NCI-H2081 treated with DMSO at 0.1 percent for 48 hours (cell line): Measurements from ENCODE around the gene MRC2.
"Not testable (repeated sequence)": the region's sequence is repeated elsewhere in the genome, so short reads cannot be mapped to it uniquely, and the experiment has no call there.

Experiments used
- DNase-seq: peaks from one replicate; lab custom pipeline; 2025; lab: John Stamatoyannopoulos, UW

MRC2 gene, protein sequence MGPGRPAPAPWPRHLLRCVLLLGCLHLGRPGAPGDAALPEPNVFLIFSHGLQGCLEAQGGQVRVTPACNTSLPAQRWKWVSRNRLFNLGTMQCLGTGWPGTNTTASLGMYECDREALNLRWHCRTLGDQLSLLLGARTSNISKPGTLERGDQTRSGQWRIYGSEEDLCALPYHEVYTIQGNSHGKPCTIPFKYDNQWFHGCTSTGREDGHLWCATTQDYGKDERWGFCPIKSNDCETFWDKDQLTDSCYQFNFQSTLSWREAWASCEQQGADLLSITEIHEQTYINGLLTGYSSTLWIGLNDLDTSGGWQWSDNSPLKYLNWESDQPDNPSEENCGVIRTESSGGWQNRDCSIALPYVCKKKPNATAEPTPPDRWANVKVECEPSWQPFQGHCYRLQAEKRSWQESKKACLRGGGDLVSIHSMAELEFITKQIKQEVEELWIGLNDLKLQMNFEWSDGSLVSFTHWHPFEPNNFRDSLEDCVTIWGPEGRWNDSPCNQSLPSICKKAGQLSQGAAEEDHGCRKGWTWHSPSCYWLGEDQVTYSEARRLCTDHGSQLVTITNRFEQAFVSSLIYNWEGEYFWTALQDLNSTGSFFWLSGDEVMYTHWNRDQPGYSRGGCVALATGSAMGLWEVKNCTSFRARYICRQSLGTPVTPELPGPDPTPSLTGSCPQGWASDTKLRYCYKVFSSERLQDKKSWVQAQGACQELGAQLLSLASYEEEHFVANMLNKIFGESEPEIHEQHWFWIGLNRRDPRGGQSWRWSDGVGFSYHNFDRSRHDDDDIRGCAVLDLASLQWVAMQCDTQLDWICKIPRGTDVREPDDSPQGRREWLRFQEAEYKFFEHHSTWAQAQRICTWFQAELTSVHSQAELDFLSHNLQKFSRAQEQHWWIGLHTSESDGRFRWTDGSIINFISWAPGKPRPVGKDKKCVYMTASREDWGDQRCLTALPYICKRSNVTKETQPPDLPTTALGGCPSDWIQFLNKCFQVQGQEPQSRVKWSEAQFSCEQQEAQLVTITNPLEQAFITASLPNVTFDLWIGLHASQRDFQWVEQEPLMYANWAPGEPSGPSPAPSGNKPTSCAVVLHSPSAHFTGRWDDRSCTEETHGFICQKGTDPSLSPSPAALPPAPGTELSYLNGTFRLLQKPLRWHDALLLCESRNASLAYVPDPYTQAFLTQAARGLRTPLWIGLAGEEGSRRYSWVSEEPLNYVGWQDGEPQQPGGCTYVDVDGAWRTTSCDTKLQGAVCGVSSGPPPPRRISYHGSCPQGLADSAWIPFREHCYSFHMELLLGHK (N-terminal part only)

DNA sequence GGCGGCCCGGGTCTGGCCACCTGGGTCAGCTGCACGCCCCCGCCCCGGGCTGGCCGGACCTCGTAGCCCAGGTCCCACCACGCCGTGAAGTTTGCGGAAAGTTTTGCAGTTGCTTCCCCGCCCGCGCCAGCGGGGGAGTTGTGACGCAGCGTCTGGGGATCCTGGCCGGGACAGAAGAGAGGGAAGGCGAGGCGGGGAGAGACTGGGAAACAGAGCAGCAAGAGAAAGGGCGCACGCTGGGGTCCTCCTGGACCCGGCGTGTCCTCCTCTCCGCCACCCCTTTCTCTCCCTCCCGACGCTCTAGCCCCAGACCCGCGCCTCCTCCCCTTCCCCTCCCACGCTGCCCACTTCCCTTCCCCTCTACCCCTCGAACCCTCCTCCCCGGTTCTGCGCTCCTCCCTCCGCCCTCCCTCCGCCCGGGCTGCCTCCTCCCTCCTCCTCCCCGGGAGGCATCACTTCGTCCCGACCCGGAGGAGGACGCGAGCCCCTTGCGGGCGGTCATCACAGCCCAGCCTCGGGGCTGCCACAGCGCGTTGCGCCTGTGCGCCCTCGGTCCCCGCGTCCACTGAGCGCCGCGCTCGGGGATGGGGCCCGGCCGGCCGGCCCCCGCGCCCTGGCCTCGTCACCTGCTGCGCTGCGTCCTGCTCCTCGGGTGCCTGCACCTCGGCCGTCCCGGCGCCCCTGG lies at the start of gene MRC2:
Gene MRC2, plus strand, starts transcription at position 452 of the 685 bp plus-strand sequence. Its CDS starts 133 bp downstream, at position 585.
- DNase-seq, result no peak

DNA sequence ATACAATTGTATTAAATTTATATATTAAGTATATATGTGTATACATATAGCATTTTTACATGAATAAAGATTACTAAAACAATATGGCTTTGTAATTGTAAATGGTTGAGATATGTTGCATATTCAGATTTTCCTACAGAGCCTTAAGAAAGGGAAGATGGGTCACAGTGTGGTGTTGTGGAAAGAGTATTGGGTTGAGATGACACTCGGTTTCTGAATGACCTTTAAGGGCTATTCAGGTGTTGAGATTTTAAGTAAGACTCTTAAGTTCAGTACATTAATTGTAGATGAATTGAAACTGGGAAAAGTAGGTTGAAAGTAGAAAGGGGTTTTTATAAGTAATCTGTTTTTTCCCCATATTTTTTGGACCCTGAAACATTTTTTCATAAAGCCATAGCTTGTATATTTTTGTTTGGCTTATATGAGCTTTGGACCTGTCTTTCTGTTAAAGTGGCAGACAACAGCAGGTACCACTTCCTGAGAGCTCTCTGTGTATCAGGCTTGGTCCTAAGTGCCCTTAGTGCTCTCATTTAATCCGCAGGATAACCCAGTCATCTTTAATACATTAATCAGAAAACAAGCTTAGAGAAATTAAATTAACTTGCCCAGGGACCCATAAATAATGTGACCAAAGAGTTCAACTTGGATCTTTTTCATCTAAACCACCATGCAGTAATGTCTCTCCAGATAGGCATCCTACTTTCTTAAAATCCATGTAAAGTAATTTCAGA lies 48.5 kb upstream of the MRC2 start:
- DNase-seq, result no peak

DNA sequence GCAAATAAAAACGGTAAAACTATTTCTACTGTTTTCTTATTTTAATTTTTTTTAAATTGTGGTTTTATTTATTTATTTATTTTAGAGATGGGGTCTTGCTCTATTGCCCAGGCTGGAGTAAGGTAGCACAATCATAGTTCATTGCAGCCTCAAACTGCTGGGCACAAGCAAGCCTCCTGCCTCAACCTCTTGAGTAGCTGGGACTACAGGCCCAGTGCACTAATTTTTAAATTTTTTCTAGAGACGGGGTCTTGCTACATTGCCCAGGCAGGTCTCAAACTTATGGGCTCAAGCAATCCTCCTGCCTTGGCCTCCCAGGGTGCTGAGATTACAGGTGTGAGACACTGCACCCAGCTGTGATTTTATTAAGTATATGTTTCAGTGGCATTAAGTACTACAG lies 46.5 kb upstream of the MRC2 start:
- no peak for DNase-seq

DNA sequence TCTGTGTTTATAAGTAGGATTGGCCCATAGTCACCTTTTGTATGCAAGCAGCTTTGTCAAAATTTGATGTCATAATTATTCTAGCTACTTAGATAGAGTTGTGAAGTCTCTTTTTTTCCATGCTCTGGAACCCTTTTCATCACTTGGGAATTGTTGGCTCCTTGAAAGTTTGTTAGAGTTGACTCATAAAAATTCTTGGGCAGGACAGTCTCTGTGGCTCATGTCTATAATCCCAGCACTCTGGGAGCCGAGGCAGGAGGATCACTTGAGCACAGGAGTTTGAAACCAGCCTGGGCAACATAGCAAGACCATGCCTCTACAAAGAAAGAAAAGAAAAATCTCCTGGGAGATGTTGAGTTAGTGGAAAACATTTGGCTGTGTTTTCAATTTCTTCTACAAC lies 45.7 kb upstream of the MRC2 start:
- DNase-seq, result no peak

DNA sequence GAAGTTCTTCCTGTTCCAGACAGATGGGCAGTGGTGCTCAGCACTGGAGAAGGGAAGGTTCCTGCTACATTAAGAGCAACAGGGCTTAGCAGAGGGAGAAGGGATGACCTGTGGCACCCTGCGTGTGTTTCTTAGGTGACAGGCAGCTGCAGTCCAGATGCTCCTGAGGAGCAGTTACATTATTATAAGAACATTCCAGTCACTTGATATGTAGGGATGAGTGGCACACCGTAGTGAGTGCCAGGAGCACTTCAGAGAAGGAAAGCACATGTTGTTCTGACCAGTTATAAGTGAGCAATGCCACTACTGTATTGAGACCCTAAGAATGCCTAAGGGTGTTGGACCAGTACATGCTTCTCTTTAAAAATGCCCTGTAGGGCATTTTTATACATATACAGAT lies 39.9 kb upstream of the MRC2 start:
- DNase-seq, result no peak

DNA sequence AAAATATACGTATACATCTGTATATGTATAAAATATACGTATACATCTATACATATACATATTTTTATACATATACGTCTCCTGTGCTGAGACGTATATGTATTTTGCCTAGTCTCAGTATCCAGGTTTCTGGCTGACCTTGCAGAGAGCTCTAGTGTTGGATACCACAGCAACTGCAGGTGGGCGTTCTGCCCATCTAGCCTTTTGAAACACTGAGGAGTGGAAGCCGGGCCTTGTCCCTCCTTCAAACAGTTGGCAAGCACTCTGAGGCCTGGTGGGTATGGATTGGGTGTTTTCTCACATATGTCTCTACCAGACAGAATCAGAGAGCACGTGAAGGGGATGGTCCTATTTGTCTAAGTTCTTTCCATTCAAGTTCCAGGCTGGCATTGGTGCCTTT lies 39.4 kb upstream of the MRC2 start:
- no peak for DNase-seq

DNA sequence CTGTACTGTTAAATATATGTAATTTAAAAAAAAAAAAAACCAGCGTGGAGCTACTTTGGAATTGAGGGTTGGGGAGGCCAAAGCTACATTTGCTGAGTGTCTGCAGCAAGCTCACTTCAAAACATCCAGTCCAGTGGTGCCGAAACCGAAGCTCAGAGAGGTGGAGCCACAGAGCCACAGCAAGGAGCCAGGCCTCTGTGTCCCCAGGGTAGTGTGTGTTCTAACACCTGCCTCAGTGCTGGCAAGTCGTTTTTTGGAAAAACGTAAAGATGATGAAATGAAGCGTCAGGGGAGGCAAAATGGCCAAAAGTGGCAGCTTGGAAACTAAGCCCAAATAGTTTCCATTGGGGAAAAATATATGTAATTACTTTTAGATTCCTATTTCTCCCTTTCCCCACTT lies 36.1 kb upstream of the MRC2 start:
- DNase-seq, result no peak

DNA sequence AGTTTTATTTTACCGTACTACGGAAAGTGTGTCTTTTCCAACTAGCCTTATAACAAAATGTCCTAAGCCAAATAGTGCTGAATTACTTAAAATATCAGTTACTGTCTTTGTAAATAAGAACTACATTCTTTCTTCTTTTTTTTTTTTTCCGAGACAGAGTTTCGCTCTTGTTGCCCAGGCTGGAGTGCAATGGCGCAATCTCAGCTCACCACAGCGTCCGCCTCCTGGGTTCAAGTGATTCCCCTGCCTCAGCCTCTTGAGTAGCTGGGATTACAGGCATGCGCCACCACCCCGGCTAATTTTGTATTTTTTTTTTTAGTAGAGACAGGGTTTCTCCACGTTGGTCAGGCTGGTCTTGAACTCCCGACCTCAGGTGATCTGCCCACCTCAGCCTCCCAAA lies 35.6 kb upstream of the MRC2 start:
- DNase-seq, result not testable (repeated sequence)

DNA sequence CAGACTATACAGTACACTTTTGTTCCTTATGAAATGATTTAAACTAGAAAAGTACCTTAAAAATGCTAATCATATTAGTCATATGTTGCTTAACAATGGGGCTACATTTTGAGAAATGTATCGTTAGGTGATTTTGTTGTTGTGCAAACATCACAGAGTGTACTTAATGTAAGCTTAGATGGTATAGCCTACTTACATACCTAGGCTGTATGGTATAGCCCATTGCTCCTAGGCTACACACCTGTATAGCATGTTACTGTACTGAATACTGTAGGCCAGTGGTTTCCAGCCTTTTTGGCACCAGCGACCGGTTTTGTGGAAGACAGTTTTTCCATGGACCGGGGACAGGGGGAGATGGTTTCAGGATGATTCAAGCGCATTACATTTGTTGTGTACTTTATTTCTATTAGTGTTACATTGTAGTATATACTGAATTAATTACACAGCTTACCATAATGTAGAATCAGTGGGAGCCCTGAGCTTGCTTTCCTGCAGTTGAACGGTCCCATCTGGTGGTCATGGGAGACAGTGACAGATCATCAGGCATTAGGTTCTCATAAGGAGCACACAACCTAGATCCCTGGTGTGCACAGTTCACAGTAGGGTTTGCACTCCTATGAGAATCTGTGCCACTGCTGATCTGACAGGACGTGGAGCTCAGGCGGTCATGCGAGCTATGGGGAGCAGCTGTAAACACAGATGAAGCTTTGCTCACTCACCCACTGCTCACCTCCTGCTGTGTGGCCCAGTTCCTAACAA lies 35.0 kb upstream of the MRC2 start:
- no peak for DNase-seq

DNA sequence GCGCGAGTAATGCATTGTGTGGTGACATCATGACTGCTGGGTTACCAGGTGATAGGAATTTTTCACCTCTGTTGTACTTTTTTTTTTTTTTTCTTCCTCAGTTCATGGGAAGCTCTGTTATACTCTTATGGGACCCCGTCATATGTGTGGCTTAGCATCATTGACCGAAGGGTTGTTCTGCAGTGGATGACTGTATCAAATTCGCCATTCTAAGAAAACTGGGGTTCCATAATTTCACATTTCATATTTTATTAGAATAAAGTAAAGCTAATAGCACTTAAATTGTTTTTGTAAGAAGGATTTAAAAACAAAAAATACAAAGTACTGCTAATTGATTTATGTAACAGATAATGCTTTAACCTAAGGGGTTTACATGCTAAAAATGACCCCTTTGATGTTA lies 32.0 kb upstream of the MRC2 start:
- no peak for DNase-seq

DNA sequence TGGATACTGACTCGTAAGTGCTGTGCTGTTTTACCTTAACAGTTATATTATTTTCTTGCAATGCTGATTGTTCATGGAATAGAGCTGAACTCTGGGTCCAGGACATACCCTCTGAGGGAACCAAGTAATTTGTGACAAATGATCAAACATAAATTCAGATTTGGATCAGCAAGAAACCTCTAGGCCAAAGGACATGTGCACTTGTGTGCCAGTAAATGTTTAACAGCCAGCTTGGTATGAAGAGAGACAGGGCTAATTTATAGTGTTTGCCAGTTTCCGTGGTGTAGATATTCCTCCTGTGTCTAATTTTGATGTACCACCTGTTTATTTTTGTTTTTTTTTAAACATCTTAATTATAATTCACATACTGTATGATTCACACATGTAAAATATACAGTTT lies 30.8 kb upstream of the MRC2 start:
- no peak for DNase-seq

DNA sequence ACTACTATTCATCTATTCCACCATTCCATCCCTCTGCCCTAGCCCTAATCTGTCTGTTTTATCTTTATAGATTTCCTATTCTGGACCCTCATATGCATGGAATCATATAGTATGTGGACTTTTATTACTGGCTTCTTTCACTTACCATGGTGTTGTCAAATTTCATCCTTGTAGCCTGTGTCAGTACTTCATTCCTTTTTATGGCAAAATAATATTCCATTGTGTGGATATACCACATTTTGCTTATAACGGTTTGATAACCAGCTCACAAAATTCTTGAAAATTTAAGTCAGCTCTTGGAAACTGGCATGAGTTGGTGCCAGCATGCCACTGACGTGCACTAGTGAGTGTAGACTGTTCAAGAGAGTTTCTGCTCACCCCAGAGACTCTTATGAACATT lies 30.3 kb upstream of the MRC2 start:
- no peak for DNase-seq

DNA sequence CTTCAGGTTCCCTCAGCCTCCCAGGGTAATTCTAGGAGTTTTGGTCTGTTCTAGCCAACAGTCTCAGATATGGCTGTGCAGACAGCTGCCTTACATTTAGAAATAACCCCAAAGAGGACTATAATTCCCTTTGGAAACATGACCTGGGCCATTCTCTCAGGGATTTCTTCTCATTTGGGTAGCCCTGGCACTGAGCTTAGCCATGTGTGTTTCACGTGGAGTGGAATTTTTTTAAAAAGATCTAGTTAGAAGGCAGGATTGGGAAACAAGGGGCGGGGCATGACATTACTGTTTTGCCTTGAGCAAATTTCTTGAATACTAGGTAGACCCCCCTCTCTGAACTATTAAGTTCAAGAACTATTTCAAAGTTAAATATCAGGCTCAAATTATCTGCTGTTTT lies 29.6 kb upstream of the MRC2 start:
- DNase-seq, result no peak

DNA sequence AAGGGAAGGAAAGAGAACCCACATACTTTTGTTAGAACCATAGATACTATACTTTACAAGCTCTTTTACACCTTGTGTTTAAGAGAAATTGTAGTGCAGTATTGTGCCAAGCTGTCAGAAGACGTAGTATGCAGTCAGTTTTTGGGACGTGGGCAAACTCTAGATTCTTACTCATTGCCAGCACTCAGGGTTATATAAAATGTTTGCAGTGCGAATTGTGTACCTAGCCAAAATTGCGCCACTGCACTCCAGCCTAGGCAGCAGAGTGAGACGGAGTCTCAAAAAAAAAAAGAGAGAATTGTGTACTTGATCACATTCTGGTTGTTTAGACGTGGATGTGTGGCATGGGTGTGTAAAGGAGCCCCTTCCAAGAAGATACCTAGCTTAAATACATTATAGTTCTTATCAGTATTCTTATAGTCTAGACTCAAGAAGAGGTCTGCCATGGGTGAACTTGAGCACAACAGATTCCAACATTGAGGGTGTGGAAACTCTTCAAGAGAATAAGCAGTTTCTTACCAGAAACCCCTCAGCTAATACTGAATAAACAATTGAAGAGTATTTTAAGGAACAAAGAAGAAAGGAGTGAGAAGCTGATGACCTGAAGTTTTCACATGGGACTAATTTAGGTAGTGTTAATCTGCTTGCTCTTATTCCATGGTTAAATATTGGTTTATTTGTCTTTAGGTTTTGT lies 27.4 kb upstream of the MRC2 start:
- DNase-seq, result no peak

DNA sequence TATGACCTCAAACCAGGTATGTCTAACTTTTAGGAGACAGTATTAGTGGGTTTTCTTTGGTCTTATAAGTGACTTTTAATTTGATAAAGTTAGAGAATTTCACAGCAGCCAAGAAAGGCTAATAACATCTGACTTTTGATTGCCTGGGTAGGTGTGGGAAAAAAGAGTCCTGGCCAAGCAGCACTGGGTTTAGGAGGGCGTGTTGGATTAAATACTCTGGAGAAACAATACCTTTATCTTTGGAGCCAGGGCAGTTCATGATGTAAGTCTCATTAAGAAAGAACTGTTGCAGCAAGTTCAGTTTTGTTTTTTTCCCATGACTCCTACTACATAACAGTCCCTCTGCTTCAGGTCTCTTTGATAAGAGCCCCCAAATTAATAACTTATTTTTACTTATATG lies 26.7 kb upstream of the MRC2 start:
- no peak for DNase-seq

DNA sequence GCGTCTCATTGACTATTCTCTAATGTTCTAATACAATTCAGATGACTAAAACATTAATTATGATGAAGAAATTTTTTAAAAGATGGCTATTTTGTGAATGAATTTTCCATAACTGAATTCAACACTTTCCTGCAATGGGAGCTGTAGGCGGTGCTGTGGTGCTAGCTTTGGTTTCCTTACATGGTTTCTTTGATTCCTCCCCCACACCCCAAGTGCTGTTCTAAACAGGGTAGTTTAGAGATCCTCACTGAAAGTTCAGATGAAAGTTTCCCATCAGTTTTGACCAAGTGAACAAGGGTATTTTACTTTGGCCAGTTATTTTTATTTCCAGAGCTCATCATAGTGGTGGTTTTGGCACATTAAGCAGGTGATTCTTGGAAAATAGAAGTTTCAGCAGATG lies 26.0 kb upstream of the MRC2 start:
- no peak for DNase-seq

DNA sequence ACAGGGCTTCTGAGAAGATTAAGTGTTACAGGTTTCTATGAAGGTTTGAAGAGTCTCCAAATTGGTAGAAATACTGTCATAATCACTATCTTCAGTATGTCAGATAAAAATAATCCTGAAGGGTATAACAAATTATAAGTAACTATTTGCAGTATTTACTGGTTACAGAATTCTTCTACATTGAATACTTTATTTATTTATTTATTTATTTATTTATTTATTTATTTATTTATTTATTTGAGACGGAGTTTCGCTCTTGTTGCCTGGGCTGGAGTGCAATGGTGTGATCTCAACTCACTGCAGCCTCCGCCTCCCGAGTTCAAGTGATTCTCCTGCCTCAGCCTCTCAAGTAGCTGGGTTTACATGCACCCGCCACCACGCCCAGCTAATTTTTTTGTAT lies 23.7 kb upstream of the MRC2 start:
- not testable (repeated sequence) for DNase-seq

DNA sequence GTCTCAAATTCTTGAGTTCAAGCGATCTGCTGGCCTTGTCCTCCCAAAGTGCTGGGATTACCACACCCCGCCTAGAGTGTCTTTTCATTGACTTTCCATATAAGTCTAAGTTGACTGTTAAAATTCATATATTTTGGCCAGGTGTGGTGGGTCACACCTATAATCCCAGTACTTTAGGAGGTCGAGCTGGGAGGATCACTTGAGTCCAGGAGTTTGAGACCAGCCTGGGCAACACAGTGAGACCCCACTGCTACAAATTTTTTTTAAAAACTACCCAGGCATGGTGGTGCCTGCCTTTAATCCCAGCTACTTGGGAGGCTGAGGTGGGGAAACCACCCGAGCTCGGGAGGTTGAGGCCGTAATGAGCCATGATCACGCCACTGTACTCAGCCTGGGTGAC lies 21.9 kb upstream of the MRC2 start:
- no peak for DNase-seq

DNA sequence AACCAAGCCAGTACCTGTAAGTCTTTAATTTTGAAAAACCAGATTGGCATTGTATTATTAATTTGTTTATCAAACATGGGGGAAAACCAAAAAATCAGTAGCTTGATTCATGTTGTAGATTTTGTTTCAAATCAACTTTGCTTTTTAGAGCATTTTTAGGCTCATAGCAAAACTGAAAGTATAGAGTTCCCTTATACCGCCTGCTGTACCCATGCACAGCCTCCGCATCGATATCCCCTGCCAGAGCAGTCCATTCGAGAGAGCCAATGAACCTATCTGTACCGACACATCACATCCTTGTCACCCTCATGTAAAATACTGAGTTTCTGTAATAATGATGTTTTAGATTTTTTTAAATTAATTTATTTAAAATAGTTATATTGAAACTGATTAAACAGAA lies 16.2 kb upstream of the MRC2 start:
- no peak for DNase-seq

DNA sequence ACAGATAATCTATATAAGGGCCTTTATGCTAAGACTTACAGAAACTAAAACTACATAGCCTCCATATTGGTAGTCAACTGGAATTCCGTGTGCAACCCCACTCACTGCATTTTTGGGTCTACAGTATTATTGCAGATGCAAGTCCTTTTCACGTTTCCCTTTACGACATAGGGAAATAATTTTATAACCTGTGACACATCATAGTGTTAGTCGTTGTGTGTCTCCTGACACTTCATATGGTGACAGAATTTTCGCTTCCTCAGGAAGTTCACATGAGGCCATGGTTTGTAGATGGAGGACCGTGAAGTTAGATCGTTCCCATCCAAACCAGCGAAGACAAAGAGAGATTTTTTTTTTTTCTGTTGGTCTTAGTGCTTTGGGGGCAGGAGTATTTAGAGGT lies 15.7 kb upstream of the MRC2 start:
- DNase-seq, result no peak
